Left ventricle myocardium superior (tissue), 1 donor: Measurements from ENCODE around the gene EFR3B. TPM values are rescaled to one million over a fixed set of nuclear protein-coding genes. Genes with fewer than 3 reads are reported as not detected.
"Not testable (repeated sequence)": the region's sequence is repeated elsewhere in the genome, so short reads cannot be mapped to it uniquely, and the experiment has no call there.

Source experiments
- ATAC-seq: fragments of 200-7000 bp; cut with Tn5 transposase; one replicate; pipeline ENCODE4 v1.9.1; 2020; ENCODE audit warnings: mild to moderate bottlenecking, moderate library complexity
- DNase-seq: peaks from one replicate; pipeline ENCODE4 v3.0.0-alpha.2; 2020
- intact Hi-C: fragments of 100-400 bp; cut with micrococcal nuclease; formaldehyde crosslinking; loops from one replicate; pipeline ENCODE4 v1.11.0; 2022
- total RNA-seq: library from RNA; stranded (reverse); fragmentation: NEBNext Ultra II Directional; extraction: Animal tissue kit (Norgen Biotek cat#: 25700); gene quantifications from one replicate; pipeline ENCODE4 v1.2.1, GENCODE V29; 2021
- donor health status: DM: no; HTN: yes; CAD: no; lungs with severe emphysema.

EFR3B gene
- total RNA-seq, 1 donor from 2014 or later: 4.2 TPM

GRCh38 chr2:25091265-25091664 lies 49.4 kb downstream of the EFR3B start:
- DNase-seq: no peak
- ATAC-seq: no peak
- intact Hi-C loops: no loop called here

GRCh38 chr2:25098056-25098455 lies 56.2 kb downstream of the EFR3B start:
- peak; percentile 55 for ATAC-seq
- intact Hi-C loops: no loop called here
- DNase-seq: no peak

- DNase-seq (no peak), ATAC-seq (peak; percentile 92)
- intact Hi-C loops: no loop called here
Measured at GRCh38 chr2:25098670-25099486, 57.0 kb downstream of the EFR3B start.

- ATAC-seq, intact Hi-C loops: not testable (repeated sequence)
Measured at GRCh38 chr2:25102352-25102751, 60.5 kb downstream of the EFR3B start.

GRCh38 chr2:25103287-25103871 lies 61.5 kb downstream of the EFR3B start:
- no peak for DNase-seq
- ATAC-seq: no peak
- intact Hi-C loops: no loop called here

More at GRCh38 chr2:25102352-25102751, 60.5 kb downstream of the EFR3B start:
- not testable (repeated sequence) for DNase-seq

- intact Hi-C loops: no loop called here
- DNase-seq (no peak), ATAC-seq (no peak)
Measured at GRCh38 chr2:25104736-25105135, 62.9 kb downstream of the EFR3B start.

GRCh38 chr2:25105336-25106085 lies 63.6 kb downstream of the EFR3B start:
- ATAC-seq (no peak), DNase-seq (no peak)
- intact Hi-C loops: no loop called here

- no peak for ATAC-seq
- intact Hi-C loops: no loop called here
- DNase-seq: no peak
Measured at GRCh38 chr2:25109822-25110221, 67.9 kb downstream of the EFR3B start.

GRCh38 chr2:25112113-25112512 lies 70.2 kb downstream of the EFR3B start:
- DNase-seq (no peak), ATAC-seq (no peak)
- intact Hi-C loops: no loop called here

- DNase-seq (no peak), ATAC-seq (no peak)
- intact Hi-C loops: no loop called here
Measured at GRCh38 chr2:25115249-25115883, 73.5 kb downstream of the EFR3B start.

- ATAC-seq: no peak
- DNase-seq: no peak
- intact Hi-C loops: no loop called here
Measured at GRCh38 chr2:25115902-25116301, 74.0 kb downstream of the EFR3B start.

GRCh38 chr2:25116956-25117355 lies 75.1 kb downstream of the EFR3B start:
- no peak for ATAC-seq
- DNase-seq: no peak
- intact Hi-C loops: no loop called here

- intact Hi-C loops: no loop called here
- DNase-seq (no peak), ATAC-seq (no peak)
Measured at GRCh38 chr2:25119263-25119662, 77.4 kb downstream of the EFR3B start.

GRCh38 chr2:25122367-25122766 lies 80.5 kb downstream of the EFR3B start:
- DNase-seq (no peak), ATAC-seq (no peak)
- intact Hi-C loops: no loop called here

GRCh38 chr2:25123682-25124081 lies 81.8 kb downstream of the EFR3B start:
- ATAC-seq (no peak), DNase-seq (no peak)
- intact Hi-C loops: no loop called here

GRCh38 chr2:25125189-25125588 lies 83.3 kb downstream of the EFR3B start:
- no peak for ATAC-seq
- intact Hi-C loops: no loop called here
- DNase-seq: no peak

- no peak for ATAC-seq
- intact Hi-C loops: no loop called here
- no peak for DNase-seq
Measured at GRCh38 chr2:25125976-25126375, 84.1 kb downstream of the EFR3B start.

- ATAC-seq, DNase-seq, intact Hi-C loops: not testable (repeated sequence)
Measured at GRCh38 chr2:25127071-25127470, 85.2 kb downstream of the EFR3B start.

- DNase-seq: no peak
- ATAC-seq: no peak
- intact Hi-C loops: no loop called here
Measured at GRCh38 chr2:25127646-25128045, 85.8 kb downstream of the EFR3B start.
